HG02623 (cell line): ENCODE data around the gene ENOPH1.

Source experiments
- ATAC-seq: cut with Tn5 transposase; IDR thresholded peaks from one replicate; pipeline ENCODE4 v1.9.1; 2021; ENCODE audit warnings: moderate library complexity; ENCODE audit not compliant: unreplicated experiment

Gene ENOPH1

DNA sequence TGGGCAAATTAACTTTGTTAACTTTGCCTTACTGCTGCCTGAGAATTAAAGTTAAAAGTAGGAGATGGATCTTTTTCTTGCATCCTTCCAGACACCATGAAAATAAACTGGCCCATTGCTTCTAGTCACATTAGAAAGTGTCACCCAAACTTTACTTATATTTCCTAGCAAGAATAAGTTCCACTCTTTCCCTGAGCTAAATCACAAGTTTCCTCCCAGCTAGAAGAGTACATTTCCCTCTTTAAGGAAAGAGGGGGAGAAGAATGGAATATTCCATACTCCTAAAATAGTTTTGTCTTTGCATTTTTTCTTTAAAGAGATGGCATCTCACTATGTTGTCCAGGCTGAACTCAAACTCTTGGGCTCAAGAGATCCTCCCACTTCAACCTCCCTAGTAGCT, 77.6 kb downstream of the ENOPH1 start:
- ATAC-seq, result no peak

DNA sequence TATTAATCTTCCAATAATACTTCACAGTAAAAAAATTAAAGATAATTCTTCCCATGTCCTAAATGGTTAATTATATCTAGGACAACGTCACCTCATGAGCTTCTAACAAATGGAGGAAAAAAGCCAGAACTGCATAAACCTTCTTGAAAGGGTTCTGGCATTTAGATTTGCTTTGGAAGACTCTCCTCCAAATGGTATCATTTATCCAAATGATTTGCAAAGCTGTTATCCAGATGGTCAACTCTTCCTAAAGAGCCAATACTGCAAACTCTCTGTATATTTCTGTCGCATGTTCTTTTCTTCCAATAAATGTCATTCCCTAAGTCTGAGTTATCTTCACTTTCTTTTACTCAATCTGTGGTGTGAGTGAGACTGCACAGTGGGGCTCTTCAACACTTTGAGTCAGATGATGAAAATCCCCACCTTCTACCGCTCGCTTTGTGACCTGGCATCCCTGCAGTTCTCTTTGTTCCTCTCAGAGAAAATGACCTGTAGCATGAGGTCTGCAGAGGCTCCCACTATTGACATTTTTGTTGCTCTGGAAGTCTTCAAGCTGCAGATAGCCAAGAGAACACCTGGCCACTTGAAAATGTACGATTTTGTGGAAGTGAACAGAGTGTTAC, 78.5 kb downstream of the ENOPH1 start:
- no peak for ATAC-seq

DNA sequence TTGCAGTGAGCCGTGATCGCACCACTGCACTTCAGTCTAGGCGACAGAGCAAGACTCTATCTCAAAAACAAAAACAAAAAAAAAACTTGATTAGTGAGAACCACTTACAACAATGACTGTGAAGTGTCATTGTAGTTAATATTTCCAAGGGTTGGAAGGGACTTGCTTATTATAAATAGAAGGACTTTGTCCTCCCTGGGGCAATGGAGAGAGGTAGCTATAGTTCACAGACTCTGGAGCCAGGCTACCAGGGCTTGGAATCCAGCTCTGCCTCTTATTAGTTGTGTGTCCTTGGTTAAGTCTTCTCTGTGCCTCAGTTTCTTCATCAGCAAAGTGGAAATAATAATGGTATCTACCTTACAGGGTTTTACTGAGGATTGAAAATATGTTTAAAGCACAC, 79.8 kb downstream of the ENOPH1 start:
- no peak for ATAC-seq
